SK-N-SH treated with all-trans-retinoic acid at 6 μM for 48 hours (cell line): ENCODE results near the gene DNAAF2.
"Not testable (repeated sequence)": the region's sequence is repeated elsewhere in the genome, so short reads cannot be mapped to it uniquely, and the experiment has no call there.

Experiments
- ATAC-seq: fragments of 200-7000 bp; cut with Tn5 transposase; 3 replicates; pipeline ENCODE4 v1.9.1; 2020; ENCODE audit warnings: mild to moderate bottlenecking, moderate library complexity
- ARNTL ChIP-seq: fragments of 450-650 bp; formaldehyde crosslinking; IDR thresholded peaks from 2 replicates; pipeline ENCODE4 v1.5.0; 2020; ENCODE audit warnings: low read depth, mild to moderate bottlenecking, moderate library complexity, borderline replicate concordance
- BACH2 ChIP-seq: fragments of 250-450 bp; sonication (Bioruptor Pico); IDR thresholded peaks from 2 replicates; pipeline ENCODE4 v1.9.0; 2021; ENCODE audit warnings: mild to moderate bottlenecking, borderline replicate concordance
- CSDC2 ChIP-seq: fragments of 250-450 bp; sonication (Bioruptor Pico); IDR thresholded peaks from 2 replicates; pipeline ENCODE4 v1.5.0; 2020; ENCODE audit warnings: mild to moderate bottlenecking, moderate library complexity
- ESRRG ChIP-seq: fragments of 250-450 bp; sonication (Bioruptor Pico); IDR thresholded peaks from 2 replicates; pipeline ENCODE4 v1.6.1; 2021; ENCODE audit warnings: mild to moderate bottlenecking
- GLIS3 ChIP-seq: fragments of 250-450 bp; sonication (Bioruptor Pico); IDR thresholded peaks from 2 replicates; pipeline ENCODE4 v1.5.0; 2020; ENCODE audit warnings: mild to moderate bottlenecking, moderate library complexity
- ISL1 ChIP-seq: fragments of 250-450 bp; sonication (Bioruptor Pico); IDR thresholded peaks from 2 replicates; pipeline ENCODE4 v2.1.2; 2022; ENCODE audit warnings: mild to moderate bottlenecking, moderate library complexity
- PPARA ChIP-seq: fragments of 250-450 bp; sonication (Bioruptor Pico); IDR thresholded peaks from 2 replicates; pipeline ENCODE4 v1.5.0; 2020; ENCODE audit warnings: mild to moderate bottlenecking, borderline replicate concordance
- RARB ChIP-seq: fragments of 250-450 bp; sonication (Bioruptor Pico); IDR thresholded peaks from 2 replicates; pipeline ENCODE4 v1.8.0; 2021; ENCODE audit warnings: mild to moderate bottlenecking, moderate library complexity
- SNAI2 ChIP-seq: fragments of 250-450 bp; sonication (Bioruptor Pico); IDR thresholded peaks from 2 replicates; pipeline ENCODE4 v1.5.0; 2020; ENCODE audit warnings: mild to moderate bottlenecking, moderate library complexity
- TCF4 ChIP-seq: fragments of 250-450 bp; sonication (Bioruptor Pico); IDR thresholded peaks from 2 replicates; pipeline ENCODE4 v1.8.0; 2021; ENCODE audit warnings: mild to moderate bottlenecking, moderate library complexity, borderline replicate concordance
- TOX ChIP-seq: fragments of 250-450 bp; sonication (Bioruptor Pico); IDR thresholded peaks from 2 replicates; pipeline ENCODE4 v1.8.0; 2021; ENCODE audit warnings: mild to moderate bottlenecking, moderate library complexity, borderline replicate concordance
- ZC3H10 ChIP-seq: fragments of 250-450 bp; sonication (Bioruptor Pico); IDR thresholded peaks from 2 replicates; pipeline ENCODE4 v1.5.1; 2021; ENCODE audit warnings: mild to moderate bottlenecking, moderate library complexity
- ZFP3 ChIP-seq: fragments of 250-450 bp; sonication (Bioruptor Pico); IDR thresholded peaks from 2 replicates; pipeline ENCODE4 v1.5.0; 2020; ENCODE audit warnings: mild to moderate bottlenecking, moderate library complexity
- ZFP30 ChIP-seq: fragments of 450-650 bp; formaldehyde crosslinking; IDR thresholded peaks from 2 replicates; pipeline ENCODE4 v1.5.0; 2022; ENCODE audit warnings: mild to moderate bottlenecking, moderate library complexity
- ZNF565 ChIP-seq: fragments of 450-650 bp; formaldehyde crosslinking; conservative IDR thresholded peaks from 2 replicates; pipeline ENCODE4 v1.5.0; 2020; ENCODE audit warnings: low read depth, mild to moderate bottlenecking, moderate library complexity
- ZNF70 ChIP-seq: fragments of 450-650 bp; formaldehyde crosslinking; IDR thresholded peaks from 2 replicates; pipeline ENCODE4 v1.5.0; 2020; ENCODE audit warnings: mild to moderate bottlenecking, moderate library complexity
- ZNF8 ChIP-seq: fragments of 450-650 bp; formaldehyde crosslinking; IDR thresholded peaks from 2 replicates; pipeline ENCODE4 v1.5.0; 2020; ENCODE audit warnings: mild to moderate bottlenecking, moderate library complexity
- TF ChIP-seq, protein P1 (sequence below): fragments of 250-450 bp; sonication (Bioruptor Pico); IDR thresholded peaks from 2 replicates; pipeline ENCODE4 v1.5.0; 2020; ENCODE audit warnings: mild to moderate bottlenecking, moderate library complexity
- TF ChIP-seq, protein P2 (sequence below): fragments of 250-450 bp; sonication (Bioruptor Pico); IDR thresholded peaks from 2 replicates; pipeline ENCODE4 v1.5.1; 2021; ENCODE audit warnings: mild to moderate bottlenecking, moderate library complexity
- TF ChIP-seq, protein P3 (sequence below): fragments of 250-450 bp; sonication (Bioruptor Pico); IDR thresholded peaks from 2 replicates; pipeline ENCODE4 v1.8.0; 2020; ENCODE audit warnings: mild to moderate bottlenecking, moderate library complexity, borderline replicate concordance
- TF ChIP-seq, protein P4 (sequence below): fragments of 250-450 bp; sonication (Bioruptor Pico); IDR thresholded peaks from 2 replicates; pipeline ENCODE4 v1.5.1; 2020; ENCODE audit warnings: low read depth, mild to moderate bottlenecking, moderate library complexity

The DNAAF2 gene

DNA sequence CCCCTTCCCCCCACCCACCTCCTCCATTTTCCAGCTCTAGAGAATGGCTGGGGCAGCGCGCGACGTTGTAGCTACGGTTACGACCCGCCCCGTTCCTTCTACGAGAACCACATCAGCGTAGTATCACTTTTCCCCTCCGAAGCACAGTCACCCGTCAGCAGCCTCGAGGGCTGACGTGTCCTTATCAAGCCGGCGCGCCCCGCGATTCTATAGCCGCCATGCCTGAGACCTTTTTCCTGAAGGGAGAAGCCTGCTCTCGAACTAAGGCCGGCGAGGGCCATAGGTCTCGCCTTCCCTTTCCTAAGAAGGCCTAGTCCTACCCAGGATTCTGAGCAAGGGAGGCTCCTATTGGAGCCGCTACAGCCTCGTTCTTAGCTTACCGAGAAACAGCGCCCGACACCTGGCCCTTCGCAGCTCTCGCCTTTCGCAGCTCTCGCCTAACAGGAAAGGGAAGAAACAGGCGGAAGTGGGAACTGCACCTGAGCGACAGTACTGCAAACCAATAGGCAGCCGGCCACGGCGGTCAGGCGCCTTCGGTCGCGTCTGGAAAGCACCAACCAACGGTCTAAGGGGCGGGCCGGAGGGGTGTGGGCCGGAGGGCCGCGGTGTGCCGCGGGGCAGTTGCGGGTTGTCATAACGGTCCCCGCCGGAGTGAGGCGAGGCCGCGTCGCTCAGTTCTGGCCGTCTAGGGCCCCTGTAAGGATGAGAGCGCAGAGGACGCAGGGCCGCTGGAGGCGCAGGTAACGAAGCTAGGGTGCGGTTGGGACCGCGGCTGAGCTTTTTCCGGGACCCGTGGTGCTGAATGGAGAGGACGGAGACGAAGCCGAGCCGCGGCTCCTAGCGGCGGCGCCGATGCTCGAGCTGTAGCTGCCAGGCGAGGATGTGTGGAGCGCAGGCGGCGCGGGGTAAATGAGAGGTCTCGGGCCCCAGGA, 14.6 kb downstream of the DNAAF2 start, which contains the start of the genes MGAT2 and RPL36AL:
Gene MGAT2, plus strand, starts transcription at position 618 of the 932 bp plus-strand sequence. CDS start 470 bp downstream, outside the sequence.
Gene RPL36AL, minus strand, starts transcription at position 445 of the 932 bp plus-strand sequence. CDS start 1,522 bp downstream, outside the sequence.
- TF ChIP-seq ISL1 (no peak), ZFP3 (peak; percentile 96), GLIS3 (CRISPR knock-in tag) (0 out of 2 replicates have a peak, but pooled peaks have one; percentile 50)
- TF ChIP-seq, protein P1, sequence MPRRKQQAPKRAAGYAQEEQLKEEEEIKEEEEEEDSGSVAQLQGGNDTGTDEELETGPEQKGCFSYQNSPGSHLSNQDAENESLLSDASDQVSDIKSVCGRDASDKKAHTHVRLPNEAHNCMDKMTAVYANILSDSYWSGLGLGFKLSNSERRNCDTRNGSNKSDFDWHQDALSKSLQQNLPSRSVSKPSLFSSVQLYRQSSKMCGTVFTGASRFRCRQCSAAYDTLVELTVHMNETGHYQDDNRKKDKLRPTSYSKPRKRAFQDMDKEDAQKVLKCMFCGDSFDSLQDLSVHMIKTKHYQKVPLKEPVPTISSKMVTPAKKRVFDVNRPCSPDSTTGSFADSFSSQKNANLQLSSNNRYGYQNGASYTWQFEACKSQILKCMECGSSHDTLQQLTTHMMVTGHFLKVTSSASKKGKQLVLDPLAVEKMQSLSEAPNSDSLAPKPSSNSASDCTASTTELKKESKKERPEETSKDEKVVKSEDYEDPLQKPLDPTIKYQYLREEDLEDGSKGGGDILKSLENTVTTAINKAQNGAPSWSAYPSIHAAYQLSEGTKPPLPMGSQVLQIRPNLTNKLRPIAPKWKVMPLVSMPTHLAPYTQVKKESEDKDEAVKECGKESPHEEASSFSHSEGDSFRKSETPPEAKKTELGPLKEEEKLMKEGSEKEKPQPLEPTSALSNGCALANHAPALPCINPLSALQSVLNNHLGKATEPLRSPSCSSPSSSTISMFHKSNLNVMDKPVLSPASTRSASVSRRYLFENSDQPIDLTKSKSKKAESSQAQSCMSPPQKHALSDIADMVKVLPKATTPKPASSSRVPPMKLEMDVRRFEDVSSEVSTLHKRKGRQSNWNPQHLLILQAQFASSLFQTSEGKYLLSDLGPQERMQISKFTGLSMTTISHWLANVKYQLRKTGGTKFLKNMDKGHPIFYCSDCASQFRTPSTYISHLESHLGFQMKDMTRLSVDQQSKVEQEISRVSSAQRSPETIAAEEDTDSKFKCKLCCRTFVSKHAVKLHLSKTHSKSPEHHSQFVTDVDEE (CRISPR knock-in tag) = 0 out of 2 replicates have a peak, but pooled peaks have one; percentile 56
- peak; percentile 97 for ATAC-seq

DNA sequence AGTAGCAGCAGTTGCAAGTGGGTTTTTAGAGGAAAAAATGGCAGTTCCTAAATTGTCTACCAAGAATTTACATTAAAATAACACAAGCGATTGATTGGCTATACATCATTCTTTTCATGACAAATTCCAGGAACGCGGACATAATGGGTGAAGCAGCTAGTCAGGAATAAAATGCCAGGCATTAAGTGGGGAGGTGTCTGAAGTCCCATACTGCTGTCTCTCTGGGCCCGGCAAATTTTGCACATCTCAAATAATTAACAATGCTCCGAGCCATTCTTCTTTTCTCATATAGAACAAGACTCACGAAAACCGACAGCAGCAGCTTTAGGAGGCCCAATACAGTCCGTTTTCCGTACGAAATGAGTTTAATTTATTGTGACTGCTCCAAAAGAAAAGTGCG, 15.3 kb downstream of the DNAAF2 start:
- no peak for TF ChIP-seq RARB
- TF ChIP-seq ISL1 = no peak
- TF ChIP-seq TOX = no peak
- no peak for TF ChIP-seq BACH2
- no peak for TF ChIP-seq SNAI2 (CRISPR knock-in tag)
- TF ChIP-seq ESRRG (CRISPR knock-in tag) = no peak
- TF ChIP-seq ZFP3 = no peak
- TF ChIP-seq TCF4 = no peak
- no peak for TF ChIP-seq ARNTL (CRISPR knock-in tag)
- TF ChIP-seq ZNF70 = no peak
- TF ChIP-seq, protein P2, sequence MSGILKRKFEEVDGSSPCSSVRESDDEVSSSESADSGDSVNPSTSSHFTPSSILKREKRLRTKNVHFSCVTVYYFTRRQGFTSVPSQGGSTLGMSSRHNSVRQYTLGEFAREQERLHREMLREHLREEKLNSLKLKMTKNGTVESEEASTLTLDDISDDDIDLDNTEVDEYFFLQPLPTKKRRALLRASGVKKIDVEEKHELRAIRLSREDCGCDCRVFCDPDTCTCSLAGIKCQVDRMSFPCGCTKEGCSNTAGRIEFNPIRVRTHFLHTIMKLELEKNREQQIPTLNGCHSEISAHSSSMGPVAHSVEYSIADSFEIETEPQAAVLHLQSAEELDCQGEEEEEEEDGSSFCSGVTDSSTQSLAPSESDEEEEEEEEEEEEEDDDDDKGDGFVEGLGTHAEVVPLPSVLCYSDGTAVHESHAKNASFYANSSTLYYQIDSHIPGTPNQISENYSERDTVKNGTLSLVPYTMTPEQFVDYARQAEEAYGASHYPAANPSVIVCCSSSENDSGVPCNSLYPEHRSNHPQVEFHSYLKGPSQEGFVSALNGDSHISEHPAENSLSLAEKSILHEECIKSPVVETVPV (CRISPR knock-in tag) = no peak
- TF ChIP-seq ZC3H10 (CRISPR knock-in tag) = no peak
- no peak for TF ChIP-seq PPARA (CRISPR knock-in tag)
- no peak for TF ChIP-seq ZNF565 (CRISPR knock-in tag)
- TF ChIP-seq ZNF8 (CRISPR knock-in tag) = no peak
- TF ChIP-seq ZFP30 (CRISPR knock-in tag) = no peak
- ATAC-seq = no peak

DNA sequence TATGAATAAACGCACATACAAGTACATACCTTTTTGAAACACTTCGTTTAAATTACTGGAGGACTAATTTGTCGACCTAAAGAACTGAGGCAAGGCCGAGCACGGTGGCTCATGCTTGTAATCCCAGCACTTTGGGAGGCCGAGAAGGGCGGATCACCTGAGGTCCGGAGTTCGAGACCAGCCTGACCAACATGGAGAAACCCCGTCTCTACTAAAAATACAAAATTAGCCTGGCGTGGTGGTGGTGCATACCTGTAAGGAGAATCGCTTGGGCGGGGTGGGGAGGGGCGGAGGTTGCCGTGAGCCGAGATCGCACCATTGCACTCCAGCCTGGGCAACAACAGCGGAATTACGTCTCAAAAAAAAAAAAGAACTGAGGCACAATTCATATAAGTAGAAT, 15.8 kb downstream of the DNAAF2 start:
- ATAC-seq = not testable (repeated sequence)

DNA sequence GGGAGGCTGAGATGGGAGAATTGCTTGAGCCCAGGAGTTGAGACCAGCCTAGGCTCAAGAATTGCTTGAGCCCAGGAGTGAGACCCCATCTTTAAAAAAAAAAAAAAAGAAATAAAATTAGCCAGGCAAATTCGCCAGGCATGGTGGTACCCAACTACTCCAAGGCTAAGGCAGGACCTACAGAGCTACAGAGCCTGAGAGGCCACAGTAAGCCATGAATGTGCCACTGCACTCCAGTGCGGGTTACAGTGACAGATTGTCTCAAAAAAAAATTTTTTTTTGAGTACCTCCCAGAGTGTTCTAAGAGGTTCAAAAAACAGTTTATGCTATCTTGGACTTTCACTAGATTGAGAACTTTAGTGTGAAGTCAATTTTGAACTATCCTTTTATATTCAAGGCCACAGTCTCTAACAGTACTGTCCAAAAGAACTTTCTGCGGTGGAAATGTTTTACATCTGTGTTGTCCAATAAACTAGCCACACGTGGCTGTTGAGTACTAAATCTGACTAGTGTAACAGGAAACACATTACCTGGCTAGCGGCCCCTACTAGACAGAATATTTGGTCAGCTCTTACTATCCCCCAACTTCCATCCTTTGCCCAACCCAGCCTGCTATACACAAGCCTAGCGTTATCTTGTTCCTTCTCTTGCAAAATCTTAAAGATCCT, 17.1 kb downstream of the DNAAF2 start:
- no peak for ATAC-seq
- TF ChIP-seq GLIS3 (CRISPR knock-in tag) = no peak
- TF ChIP-seq CSDC2 (CRISPR knock-in tag) = no peak
- TF ChIP-seq, protein P3, sequence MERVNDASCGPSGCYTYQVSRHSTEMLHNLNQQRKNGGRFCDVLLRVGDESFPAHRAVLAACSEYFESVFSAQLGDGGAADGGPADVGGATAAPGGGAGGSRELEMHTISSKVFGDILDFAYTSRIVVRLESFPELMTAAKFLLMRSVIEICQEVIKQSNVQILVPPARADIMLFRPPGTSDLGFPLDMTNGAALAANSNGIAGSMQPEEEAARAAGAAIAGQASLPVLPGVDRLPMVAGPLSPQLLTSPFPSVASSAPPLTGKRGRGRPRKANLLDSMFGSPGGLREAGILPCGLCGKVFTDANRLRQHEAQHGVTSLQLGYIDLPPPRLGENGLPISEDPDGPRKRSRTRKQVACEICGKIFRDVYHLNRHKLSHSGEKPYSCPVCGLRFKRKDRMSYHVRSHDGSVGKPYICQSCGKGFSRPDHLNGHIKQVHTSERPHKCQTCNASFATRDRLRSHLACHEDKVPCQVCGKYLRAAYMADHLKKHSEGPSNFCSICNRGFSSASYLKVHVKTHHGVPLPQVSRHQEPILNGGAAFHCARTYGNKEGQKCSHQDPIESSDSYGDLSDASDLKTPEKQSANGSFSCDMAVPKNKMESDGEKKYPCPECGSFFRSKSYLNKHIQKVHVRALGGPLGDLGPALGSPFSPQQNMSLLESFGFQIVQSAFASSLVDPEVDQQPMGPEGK (CRISPR knock-in tag) = no peak
- no peak for TF ChIP-seq PPARA (CRISPR knock-in tag)
- TF ChIP-seq, protein P4, sequence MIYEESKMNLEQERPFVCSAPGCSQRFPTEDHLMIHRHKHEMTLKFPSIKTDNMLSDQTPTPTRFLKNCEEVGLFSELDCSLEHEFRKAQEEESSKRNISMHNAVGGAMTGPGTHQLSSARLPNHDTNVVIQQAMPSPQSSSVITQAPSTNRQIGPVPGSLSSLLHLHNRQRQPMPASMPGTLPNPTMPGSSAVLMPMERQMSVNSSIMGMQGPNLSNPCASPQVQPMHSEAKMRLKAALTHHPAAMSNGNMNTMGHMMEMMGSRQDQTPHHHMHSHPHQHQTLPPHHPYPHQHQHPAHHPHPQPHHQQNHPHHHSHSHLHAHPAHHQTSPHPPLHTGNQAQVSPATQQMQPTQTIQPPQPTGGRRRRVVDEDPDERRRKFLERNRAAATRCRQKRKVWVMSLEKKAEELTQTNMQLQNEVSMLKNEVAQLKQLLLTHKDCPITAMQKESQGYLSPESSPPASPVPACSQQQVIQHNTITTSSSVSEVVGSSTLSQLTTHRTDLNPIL = no peak
- TF ChIP-seq, protein P1 (CRISPR knock-in tag) = no peak
- TF ChIP-seq ZFP3 = no peak
- no peak for TF ChIP-seq ESRRG (CRISPR knock-in tag)
- no peak for TF ChIP-seq ZC3H10 (CRISPR knock-in tag)
- TF ChIP-seq RARB = no peak
- no peak for TF ChIP-seq ZNF565 (CRISPR knock-in tag)
- no peak for TF ChIP-seq TOX
- TF ChIP-seq ARNTL (CRISPR knock-in tag) = no peak
- TF ChIP-seq, protein P2 (CRISPR knock-in tag) = no peak
- no peak for TF ChIP-seq ISL1
